RWPE1 (cell line): ENCODE results near the gene CMTM2.

Experiments used
- CTCF ChIA-PET: fragments of 350-600 bp; sonication (Branson Sonifier 250); formaldehyde crosslinking; extraction: SDS; loops from one replicate; lab custom pipeline; 2021; lab: Yijun Ruan, JAX
- POLR2A ChIA-PET: fragments of 400-600 bp; formaldehyde crosslinking; extraction: SDS; loops from one replicate; lab custom pipeline; 2020; ENCODE audit warnings: antibody characterized with exemption; ENCODE audit not compliant: low non-redundant PET; lab: Yijun Ruan, JAX
- DNase-seq: peaks from one replicate; pipeline ENCODE4 v3.0.0; 2012; ENCODE audit warnings: low spot score
- H3K27ac ChIP-seq: fragments of 450-650 bp; 2 replicates; pipeline ENCODE4 v1.5.1; 2017
- CTCF ChIP-seq: fragments of 450-650 bp; conservative IDR thresholded peaks from 2 replicates; pipeline ENCODE4 v1.5.1; 2017; ENCODE audit warnings: low read depth, mild to moderate bottlenecking

CMTM2 gene

GRCh38 chr16:66551788-66552285, 27.4 kb upstream of the CMTM2 start:
- ChIA-PET CTCF (interaction anchor here (0.7 to 1.4 kb wide), 3 partner anchors 21 to 847 kb away, joined by 3 to 5 read pairs (median 3); no protein-coding TSS in a partner anchor), POLR2A (no interaction called here)
- peak overlapping the region; percentile 91 for H3K27ac ChIP-seq
- TF ChIP-seq CTCF, result no peak
- DNase-seq, result no peak

GRCh38 chr16:66552286-66553177, 26.7 kb upstream of the CMTM2 start, which contains the start of gene CKLF:
TSS of gene CKLF (plus strand) at chr16:66552576. CDS start at chr16:66552716, 140 bp downstream.
- TF ChIP-seq CTCF, result no peak
- POLR2A ChIA-PET, result no interaction called here

GRCh38 chr16:66553223-66553622, 26.0 kb upstream of the CMTM2 start:
- ChIA-PET CTCF (interaction anchor here (0.7 kb wide), 1 partner anchor 161 kb away, joined by 3 read pairs; no protein-coding TSS in a partner anchor), POLR2A (no interaction called here)
- no peak for TF ChIP-seq CTCF
- peak overlapping the region; percentile 91 for H3K27ac ChIP-seq
- no peak for DNase-seq

More at GRCh38 chr16:66552286-66553177, 26.7 kb upstream of the CMTM2 start, which contains the start of gene CKLF:
- H3K27ac ChIP-seq, result peak within 1 kb of the TSS; percentile 91
- CTCF ChIA-PET, result interaction anchor here (0.6 to 1.4 kb wide), 4 partner anchors 41 to 848 kb away, joined by 3 read pairs; no protein-coding TSS in a partner anchor
- peak; percentile 96 for DNase-seq

DNA sequence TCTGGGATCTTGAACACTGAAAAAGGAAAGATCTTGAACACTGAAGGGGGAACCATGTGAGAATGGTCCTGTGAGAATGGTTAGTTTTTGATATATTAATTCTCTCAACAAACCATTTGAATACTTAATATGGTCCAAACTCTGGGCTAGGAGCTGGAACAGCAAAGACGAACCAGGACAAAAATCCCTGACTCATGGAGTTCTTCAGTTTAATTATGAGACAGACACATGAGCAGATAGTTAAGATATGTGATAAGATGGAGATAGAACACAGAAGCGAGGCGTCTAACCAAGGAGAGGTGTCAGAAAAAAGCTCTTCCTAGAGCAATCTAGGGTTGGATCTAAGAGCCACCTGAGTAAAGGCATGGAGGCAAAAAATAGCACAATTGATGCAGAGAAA, 25.2 kb upstream of the CMTM2 start:
- POLR2A ChIA-PET, result no interaction called here
- DNase-seq, result no peak
- TF ChIP-seq CTCF, result no peak
- CTCF ChIA-PET, result interaction anchor here (0.6 to 0.7 kb wide), 2 partner anchors 8 to 277 kb away, joined by 3 to 5 read pairs; no protein-coding TSS in a partner anchor
- no peak overlapping the region for H3K27ac ChIP-seq

- DNase-seq, result no peak
- POLR2A ChIA-PET, result no interaction called here
- H3K27ac ChIP-seq, result no peak overlapping the region
- no peak for TF ChIP-seq CTCF
- CTCF ChIA-PET, result interaction anchor here (0.6 kb wide), 1 partner anchor 8 kb away, joined by 5 read pairs; no protein-coding TSS in a partner anchor
Measured at GRCh38 chr16:66554495-66554894, 24.8 kb upstream of the CMTM2 start.

- CTCF ChIA-PET, result no interaction called here
- POLR2A ChIA-PET, result no interaction called here
- H3K27ac ChIP-seq, result no peak overlapping the region
- DNase-seq, result no peak
- TF ChIP-seq CTCF, result no peak
Measured at GRCh38 chr16:66560107-66560506, 19.2 kb upstream of the CMTM2 start.
